SK-N-SH treated with all-trans-retinoic acid at 6 μM for 48 hours (cell line): ENCODE results near the gene VAPA.

Source experiments
- ATAC-seq: fragments of 200-7000 bp; cut with Tn5 transposase; 3 replicates; pipeline ENCODE4 v1.9.1; 2020; ENCODE audit warnings: mild to moderate bottlenecking, moderate library complexity
- ARNTL ChIP-seq: fragments of 450-650 bp; formaldehyde crosslinking; IDR thresholded peaks from 2 replicates; pipeline ENCODE4 v1.5.0; 2020; ENCODE audit warnings: low read depth, mild to moderate bottlenecking, moderate library complexity, borderline replicate concordance
- BACH2 ChIP-seq: fragments of 250-450 bp; sonication (Bioruptor Pico); IDR thresholded peaks from 2 replicates; pipeline ENCODE4 v1.9.0; 2021; ENCODE audit warnings: mild to moderate bottlenecking, borderline replicate concordance
- CREB5 ChIP-seq: fragments of 250-450 bp; sonication (Bioruptor Pico); IDR thresholded peaks from 2 replicates; pipeline ENCODE4 v1.5.1; 2020; ENCODE audit warnings: low read depth, mild to moderate bottlenecking, moderate library complexity
- CSDC2 ChIP-seq: fragments of 250-450 bp; sonication (Bioruptor Pico); IDR thresholded peaks from 2 replicates; pipeline ENCODE4 v1.5.0; 2020; ENCODE audit warnings: mild to moderate bottlenecking, moderate library complexity
- CSRNP3 ChIP-seq: fragments of 250-450 bp; sonication (Bioruptor Pico); IDR thresholded peaks from 2 replicates; pipeline ENCODE4 v1.5.1; 2021; ENCODE audit warnings: mild to moderate bottlenecking, moderate library complexity
- ESRRG ChIP-seq: fragments of 250-450 bp; sonication (Bioruptor Pico); IDR thresholded peaks from 2 replicates; pipeline ENCODE4 v1.6.1; 2021; ENCODE audit warnings: mild to moderate bottlenecking
- GLIS3 ChIP-seq: fragments of 250-450 bp; sonication (Bioruptor Pico); IDR thresholded peaks from 2 replicates; pipeline ENCODE4 v1.5.0; 2020; ENCODE audit warnings: mild to moderate bottlenecking, moderate library complexity
- ISL1 ChIP-seq: fragments of 250-450 bp; sonication (Bioruptor Pico); IDR thresholded peaks from 2 replicates; pipeline ENCODE4 v2.1.2; 2022; ENCODE audit warnings: mild to moderate bottlenecking, moderate library complexity
- OSR1 ChIP-seq: fragments of 250-450 bp; sonication (Bioruptor Pico); IDR thresholded peaks from 2 replicates; pipeline ENCODE4 v1.8.0; 2022; ENCODE audit warnings: moderate library complexity, mild to moderate bottlenecking, inconsistent platforms
- POU6F1 ChIP-seq: fragments of 250-450 bp; sonication (Bioruptor Pico); IDR thresholded peaks from 2 replicates; pipeline ENCODE4 v1.8.0; 2021; ENCODE audit warnings: low read depth, mild to moderate bottlenecking, moderate library complexity, borderline replicate concordance
- PPARA ChIP-seq: fragments of 250-450 bp; sonication (Bioruptor Pico); IDR thresholded peaks from 2 replicates; pipeline ENCODE4 v1.5.0; 2020; ENCODE audit warnings: mild to moderate bottlenecking, borderline replicate concordance
- RARB ChIP-seq: fragments of 250-450 bp; sonication (Bioruptor Pico); IDR thresholded peaks from 2 replicates; pipeline ENCODE4 v1.8.0; 2021; ENCODE audit warnings: mild to moderate bottlenecking, moderate library complexity
- SNAI2 ChIP-seq: fragments of 250-450 bp; sonication (Bioruptor Pico); IDR thresholded peaks from 2 replicates; pipeline ENCODE4 v1.5.0; 2020; ENCODE audit warnings: mild to moderate bottlenecking, moderate library complexity
- TCF4 ChIP-seq: fragments of 250-450 bp; sonication (Bioruptor Pico); IDR thresholded peaks from 2 replicates; pipeline ENCODE4 v1.8.0; 2021; ENCODE audit warnings: mild to moderate bottlenecking, moderate library complexity, borderline replicate concordance
- TOX ChIP-seq: fragments of 250-450 bp; sonication (Bioruptor Pico); IDR thresholded peaks from 2 replicates; pipeline ENCODE4 v1.8.0; 2021; ENCODE audit warnings: mild to moderate bottlenecking, moderate library complexity, borderline replicate concordance
- TSHZ2 ChIP-seq: fragments of 250-450 bp; sonication (Bioruptor Pico); IDR thresholded peaks from 2 replicates; pipeline ENCODE4 v1.5.0; 2020; ENCODE audit warnings: mild to moderate bottlenecking, moderate library complexity
- ZFP3 ChIP-seq: fragments of 250-450 bp; sonication (Bioruptor Pico); IDR thresholded peaks from 2 replicates; pipeline ENCODE4 v1.5.0; 2020; ENCODE audit warnings: mild to moderate bottlenecking, moderate library complexity
- ZNF565 ChIP-seq: fragments of 450-650 bp; formaldehyde crosslinking; conservative IDR thresholded peaks from 2 replicates; pipeline ENCODE4 v1.5.0; 2020; ENCODE audit warnings: low read depth, mild to moderate bottlenecking, moderate library complexity
- ZNF70 ChIP-seq: fragments of 450-650 bp; formaldehyde crosslinking; IDR thresholded peaks from 2 replicates; pipeline ENCODE4 v1.5.0; 2020; ENCODE audit warnings: mild to moderate bottlenecking, moderate library complexity
- ZNF8 ChIP-seq: fragments of 450-650 bp; formaldehyde crosslinking; IDR thresholded peaks from 2 replicates; pipeline ENCODE4 v1.5.0; 2020; ENCODE audit warnings: mild to moderate bottlenecking, moderate library complexity

VAPA gene

GRCh38 chr18:9947248-9947647 lies 33.4 kb downstream of the VAPA start (continued):
- TF ChIP-seq CREB5 (CRISPR knock-in tag) (no peak), POU6F1 (no peak), GLIS3 (CRISPR knock-in tag) (no peak), ZFP3 (CRISPR knock-in tag) (no peak), ARNTL (no peak), ZNF8 (CRISPR knock-in tag) (no peak)
- TF ChIP-seq, all 23 proteins: peak for 0

- TF ChIP-seq CSDC2 (no peak), ESRRG (CRISPR knock-in tag) (no peak), GLIS3 (CRISPR knock-in tag) (no peak), BACH2 (no peak), ARNTL (no peak), ISL1 (no peak), ZNF70 (CRISPR knock-in tag) (no peak), OSR1 (CRISPR knock-in tag) (no peak), PPARA (CRISPR knock-in tag) (no peak), POU6F1 (no peak), CSRNP3 (CRISPR knock-in tag) (no peak), ZNF565 (CRISPR knock-in tag) (no peak), TSHZ2 (CRISPR knock-in tag) (no peak), RARB (CRISPR knock-in tag) (no peak), CREB5 (CRISPR knock-in tag) (no peak), ZNF8 (CRISPR knock-in tag) (no peak), SNAI2 (CRISPR knock-in tag) (no peak), ZFP3 (CRISPR knock-in tag) (no peak), TOX (CRISPR knock-in tag) (no peak)
- TF ChIP-seq, all 23 proteins: peak for 0
Measured at GRCh38 chr18:9949315-9949714, 35.5 kb downstream of the VAPA start.

GRCh38 chr18:9949861-9950260 lies 36.0 kb downstream of the VAPA start:
- no peak for ATAC-seq
- TF ChIP-seq ISL1 (no peak), CREB5 (CRISPR knock-in tag) (no peak), TCF4 (CRISPR knock-in tag) (no peak), ARNTL (no peak), POU6F1 (no peak), ZNF565 (CRISPR knock-in tag) (no peak), TSHZ2 (CRISPR knock-in tag) (no peak)

More at GRCh38 chr18:9949315-9949714, 35.5 kb downstream of the VAPA start:
- no peak for ATAC-seq
